ENCODE results near the gene CRYGB. TPM values are rescaled to one million over a fixed set of nuclear protein-coding genes. Genes with fewer than 3 reads are reported as not detected.

The CRYGB gene
- total RNA-seq, 2 experiments from 2014 or later: not detected

GRCh38 chr2:208175840-208176153 is 29.8 kb upstream of the CRYGB start:
- Histone ChIP-seq H3K9me3 (ENCODE audit: low read length) (no peaks in the 10 kb centered on the region), H3K9me2 (ENCODE audit: insufficient read depth, low read length) (no peaks in the 10 kb centered on the region), H3K79me2 (ENCODE audit: insufficient read depth, low read depth, low read length) (no peaks in the 10 kb centered on the region), H2AFZ (ENCODE audit: low read length) (peak overlapping the region; percentile 63; the same call in 1 of the 2 replicates), H4K20me1 (ENCODE audit: insufficient read depth, low read length) (no peaks in the 10 kb centered on the region), H3K4me3 (ENCODE audit: low read depth, low read length, poor library complexity, severe bottlenecking) (no peak overlapping the region), H3K4me2 (ENCODE audit: low read length) (no peak overlapping the region), H3K36me3 (ENCODE audit: insufficient read depth, low read length) (no peaks in the 10 kb centered on the region), H3K4me1 (ENCODE audit: insufficient read depth, low read length, poor library complexity, severe bottlenecking) (no peaks in the 10 kb centered on the region), H3K27ac (ENCODE audit: low read depth, low read length, poor library complexity, severe bottlenecking) (no peak overlapping the region)
- no peak for DNase-seq (ENCODE audit: low spot score)
- TF ChIP-seq CTCF (conservative IDR thresholded peaks at IDR 0.05; ENCODE audit: low read length) (no peak), EZH2phosphoT487 (IDR thresholded peaks at IDR 0.05; ENCODE audit: borderline replicate concordance, low read depth, low read length) (no peak)
- BruUV-seq (replicated peaks): no TSS peak
- ChIA-PET POLR2A (interaction anchor here (0.6 to 1.7 kb wide), 8 partner anchors 9 to 548 kb away, joined by 3 to 5 read pairs (median 4); partner anchors contain the start of gene IDH1), CTCF (ENCODE audit: unreplicated experiment) (interaction anchor here (1.3 kb wide), 1 partner anchor 9 kb away, joined by 5 read pairs; no protein-coding TSS in a partner anchor)
- intact Hi-C loops (cut with micrococcal nuclease; ENCODE audit: unreplicated experiment): loop anchor here (1.0 to 10.0 kb wide), 2 partner anchors 79 to 179 kb away; no protein-coding TSS in a partner anchor

GRCh38 chr2:208175069-208175839 is 29.3 kb upstream of the CRYGB start:
- H2AFZ ChIP-seq (ENCODE audit: low read length): peak overlapping the region; percentile 63; the same call in 1 of the 2 replicates
- POLR2A ChIA-PET: interaction anchor here (0.6 to 1.7 kb wide), 4 partner anchors 9 to 79 kb away, joined by 3 to 5 read pairs (median 4); partner anchors contain the start of gene IDH1
- no TSS peak for BruUV-seq (replicated peaks)

More at GRCh38 chr2:208175069-208175839, 29.3 kb upstream of the CRYGB start:
- CTCF ChIA-PET (ENCODE audit: unreplicated experiment): interaction anchor here (1.3 kb wide), 1 partner anchor 10 kb away, joined by 5 read pairs; no protein-coding TSS in a partner anchor
- DNase-seq (ENCODE audit: low spot score): peak; percentile 66
- no peaks in the 10 kb centered on the region for H3K4me1 ChIP-seq (ENCODE audit: insufficient read depth, low read length, poor library complexity, severe bottlenecking)
- TF ChIP-seq EZH2phosphoT487 (IDR thresholded peaks at IDR 0.05; ENCODE audit: borderline replicate concordance, low read depth, low read length) (no peak), CTCF (conservative IDR thresholded peaks at IDR 0.05; ENCODE audit: low read length) (peak; percentile 91)
- no peaks in the 10 kb centered on the region for H3K9me2 ChIP-seq (ENCODE audit: insufficient read depth, low read length)
- H3K27ac ChIP-seq (ENCODE audit: low read depth, low read length, poor library complexity, severe bottlenecking): no peak overlapping the region
- H3K79me2 ChIP-seq (ENCODE audit: insufficient read depth, low read depth, low read length): no peaks in the 10 kb centered on the region
- no peaks in the 10 kb centered on the region for H4K20me1 ChIP-seq (ENCODE audit: insufficient read depth, low read length)
- no peak overlapping the region for H3K4me3 ChIP-seq (ENCODE audit: low read depth, low read length, poor library complexity, severe bottlenecking)
- no peaks in the 10 kb centered on the region for H3K36me3 ChIP-seq (ENCODE audit: insufficient read depth, low read length)
- H3K4me2 ChIP-seq (ENCODE audit: low read length): no peak overlapping the region
- no peaks in the 10 kb centered on the region for H3K9me3 ChIP-seq (ENCODE audit: low read length)
- intact Hi-C loops (cut with micrococcal nuclease; ENCODE audit: unreplicated experiment): loop anchor here (1.0 to 10.0 kb wide), 2 partner anchors 79 to 180 kb away; no protein-coding TSS in a partner anchor

Measured in OCI-LY7 (cell line).